DND-41 (cell line): ENCODE data around the gene EPDR1.

Source experiments
- CTCF ChIP-seq: IDR thresholded peaks from 2 replicates; pipeline ENCODE4 v1.5.1; 2012; ENCODE audit warnings: borderline replicate concordance, low read length, moderate library complexity, mild to moderate bottlenecking; ENCODE audit not compliant: poor library complexity, severe bottlenecking; ENCODE audit errors: extremely low read depth
- EZH2 ChIP-seq: IDR thresholded peaks from 3 replicates; pipeline ENCODE4 v1.6.1; 2012; ENCODE audit warnings: borderline replicate concordance, low read depth, mild to moderate bottlenecking, moderate library complexity, low read length, inconsistent platforms; ENCODE audit not compliant: severe bottlenecking

- TF ChIP-seq CTCF (no peak), EZH2 (no peak)
These were observed 31.8 kb downstream of the EPDR1 start for GRCh38 chr7:37952240-37952639.
